Small intestine (tissue), 7 donors: ENCODE measurements around the gene DHCR24. TPM values are rescaled to one million over a fixed set of nuclear protein-coding genes. Genes with fewer than 3 reads are reported as not detected.

Experiments
- DNase-seq, 2 donors: peaks; one replicate each; pipeline versions ENCODE4 v3.0.0 to v3.0.0-alpha.2; 2013
- FAIRE-seq: peaks from 2 replicates; lab custom pipeline; 2012; peaks lifted over from hg19 to GRCh38; lab: Jason Lieb, UNC
- H3K27ac ChIP-seq, 3 donors: one replicate each; pipeline ENCODE4 v1.5.1; 2013; ENCODE audit warnings: low read length in 2 of 3, mild to moderate bottlenecking in 2 of 3, control low read depth in 1 of 3, inconsistent platforms in 1 of 3, low read depth in 1 of 3, moderate library complexity in 1 of 3
- H3K27me3 ChIP-seq, 3 donors: one replicate each; pipeline ENCODE4 v1.6.1; 2013; ENCODE audit warnings: low read length in 3 of 3, inconsistent platforms in 1 of 3; ENCODE audit not compliant: control insufficient read depth in 3 of 3, insufficient read depth in 3 of 3
- H3K36me3 ChIP-seq, 3 donors: one replicate each; pipeline ENCODE4 v1.6.1; 2013; ENCODE audit warnings: low read length in 3 of 3, inconsistent platforms in 1 of 3, low read depth in 1 of 3, mild to moderate bottlenecking in 1 of 3, moderate library complexity in 1 of 3; ENCODE audit not compliant: control insufficient read depth in 3 of 3, insufficient read depth in 2 of 3
- H3K4me1 ChIP-seq, 3 donors: one replicate each; pipeline ENCODE4 v1.6.1; 2013; ENCODE audit warnings: low read length in 2 of 3, inconsistent platforms in 1 of 3, low read depth in 1 of 3, mild to moderate bottlenecking in 1 of 3, moderate library complexity in 1 of 3; ENCODE audit not compliant: control insufficient read depth in 3 of 3, insufficient read depth in 2 of 3
- H3K4me3 ChIP-seq, 3 donors: one replicate each; pipeline ENCODE4 v1.5.1; 2013; ENCODE audit warnings: low read length in 3 of 3, control low read depth in 1 of 3, inconsistent platforms in 1 of 3, low read depth in 1 of 3, mild to moderate bottlenecking in 1 of 3, moderate library complexity in 1 of 3
- H3K9me3 ChIP-seq, 2 donors: one replicate each; pipeline ENCODE4 v1.6.1; 2013; ENCODE audit warnings: low read depth in 1 of 2, low read length in 1 of 2; ENCODE audit not compliant: control insufficient read depth in 2 of 2, insufficient read depth in 1 of 2
- WGBS, 3 donors: extraction: QIAGEN DNeasy Blood & Tissue Kit; methylation state at CpG; one replicate each; pipeline ENCODE4 v1.1.7; 2013; 5-methylcytosine and 5-hydroxymethylcytosine counted together
- polyA plus RNA-seq, 4 donors: library from polyadenylated mRNA; stranded (reverse) in 3 of 4; unstranded in 1 of 4; fragments of 200-250 nt in 3 of 4; fragments of 120-200 nt in 1 of 4; gene quantifications; one replicate each; pipeline versions ENCODE4 v1.2.1 to v1.2.3, GENCODE V29; 2013
- donor health status: healthy with polysubstance abuse.
- donor health status: control.
- donor health status: control.
- donor health status: Bipolar disorder and iron deficiency.
- donor health status: healthy.

Gene DHCR24
- polyA plus RNA-seq, 4 donors: 7.0 to 162 (median 30.1) TPM

- Histone ChIP-seq H3K27me3 (peaks cover 0 to 2% (median 0%) of the 10 kb centered on the region in 3 donors), H3K27ac (no peak overlapping the region), H3K9me3 (no peaks in the 10 kb centered on the region), H3K4me1 (peaks cover 5 to 42% (median 19%) of the 10 kb centered on the region in 3 donors), H3K4me3 (no peak overlapping the region), H3K36me3 (no peaks in the 10 kb centered on the region)
- WGBS, 3 donors: 86 to 96% (median 93%) methylated on average over 23 to 35 of the region's 35 CpGs
- no peak for DNase-seq
- FAIRE-seq: no peak
Measured at GRCh38 chr1:54805981-54806381, 81.0 kb downstream of the DHCR24 start.

GRCh38 chr1:54805466-54805865 lies 81.5 kb downstream of the DHCR24 start:
- Histone ChIP-seq H3K27ac (peak overlapping the region in 1 of 3 donors; percentile 95), H3K36me3 (no peaks in the 10 kb centered on the region), H3K4me1 (peaks cover 5 to 42% (median 19%) of the 10 kb centered on the region in 3 donors), H3K4me3 (no peak overlapping the region), H3K27me3 (peaks cover 0 to 2% (median 0%) of the 10 kb centered on the region in 3 donors), H3K9me3 (no peaks in the 10 kb centered on the region)
- WGBS, 3 donors: 89 to 95% (median 92%) methylated on average over 3 of the region's 3 CpGs
- FAIRE-seq (no peak), DNase-seq (no peak)

GRCh38 chr1:54804471-54805132 lies 82.4 kb downstream of the DHCR24 start:
- Histone ChIP-seq H3K27me3 (peaks cover 0 to 2% (median 0%) of the 10 kb centered on the region in 3 donors), H3K4me1 (peaks cover 5 to 34% (median 19%) of the 10 kb centered on the region in 3 donors), H3K36me3 (no peaks in the 10 kb centered on the region), H3K27ac (peak overlapping the region; percentile 54 to 95 (median 78)), H3K4me3 (no peak overlapping the region), H3K9me3 (no peaks in the 10 kb centered on the region)
- DNase-seq: peak; percentile 55 to 89
- no peak for FAIRE-seq
- 43 to 70% (median 46%) methylated on average over 6 of the region's 6 CpGs for WGBS, 3 donors

GRCh38 chr1:54803761-54804470 lies 83.1 kb downstream of the DHCR24 start:
- FAIRE-seq: no peak
- Histone ChIP-seq H3K27ac (peak overlapping the region; percentile 54 to 95 (median 78)), H3K27me3 (peaks cover 0 to 2% (median 0%) of the 10 kb centered on the region in 3 donors), H3K9me3 (no peaks in the 10 kb centered on the region), H3K4me1 (peaks cover 5 to 34% (median 19%) of the 10 kb centered on the region in 3 donors), H3K36me3 (peaks cover 0 to 6% (median 0%) of the 10 kb centered on the region in 3 donors), H3K4me3 (no peak overlapping the region)
- 56 to 64% (median 62%) methylated on average over 4 of the region's 4 CpGs for WGBS, 3 donors
- DNase-seq: peak in 1 of 2 donors; percentile 86

- H3K27me3 ChIP-seq: peaks cover 0 to 2% (median 0%) of the 10 kb centered on the region in 3 donors
- H3K4me1 ChIP-seq: peaks cover 5 to 59% (median 20%) of the 10 kb centered on the region in 3 donors
- peak within 1 kb of the TSS; percentile 88 to 95 (median 95) for H3K27ac ChIP-seq
- H3K9me3 ChIP-seq: no peaks in the 10 kb centered on the region
- WGBS, 3 donors: 1 to 4% (median 1%) methylated on average over 46 to 58 of the region's 58 CpGs
- FAIRE-seq: no peak
- peaks cover 0 to 18% (median 0%) of the 10 kb centered on the region in 3 donors for H3K36me3 ChIP-seq
- peak; percentile 90 to 95 for DNase-seq
- peak within 1 kb of the TSS; percentile 56 to 83 (median 63) for H3K4me3 ChIP-seq
Measured at GRCh38 chr1:54800899-54801759, 85.9 kb downstream of the DHCR24 start, which contains the start of gene TTC22. TSS of gene TTC22 (minus strand) at chr1:54801323. CDS start at chr1:54801163, 160 bp downstream.

GRCh38 chr1:54800041-54800898 lies 86.7 kb downstream of the DHCR24 start:
- peaks cover 0 to 26% (median 0%) of the 10 kb centered on the region in 3 donors for H3K36me3 ChIP-seq
- peak overlapping the region; percentile 56 to 83 (median 63) for H3K4me3 ChIP-seq
- WGBS, 3 donors: 14 to 39% (median 31%) methylated on average over 27 to 39 of the region's 39 CpGs
- H3K9me3 ChIP-seq: no peaks in the 10 kb centered on the region
- peaks cover 5 to 67% (median 20%) of the 10 kb centered on the region in 3 donors for H3K4me1 ChIP-seq
- peak in 1 of 2 donors; percentile 36 for DNase-seq
- FAIRE-seq: no peak
- H3K27ac ChIP-seq: peak overlapping the region; percentile 88 to 95 (median 95)
- H3K27me3 ChIP-seq: peaks cover 0 to 2% (median 0%) of the 10 kb centered on the region in 3 donors
